H1 (cell line): ENCODE data around the gene PTPRF.

Source experiments
- CHD1 ChIP-seq: IDR thresholded peaks from 2 replicates; pipeline ENCODE4 v1.6.1; 2012; ENCODE audit warnings: low read depth, low read length, improper control_type of control experiment
- CREB1 ChIP-seq: IDR thresholded peaks from 2 replicates; pipeline ENCODE4 v1.6.1; 2012; ENCODE audit warnings: inconsistent platforms
- EZH2 ChIP-seq: fragments of 200-600 bp; sonication (generic); IDR thresholded peaks from 2 replicates; pipeline ENCODE4 v1.7.1; 2012; ENCODE audit warnings: low read depth, mild to moderate bottlenecking, moderate library complexity, low read length, inconsistent platforms; ENCODE audit not compliant: severe bottlenecking
- SAP30 ChIP-seq: fragments of 300-600 bp; sonication (generic); IDR thresholded peaks from 2 replicates; pipeline ENCODE4 v1.7.1; 2012; ENCODE audit warnings: low read length, moderate library complexity, mild to moderate bottlenecking, inconsistent platforms; ENCODE audit not compliant: insufficient read depth, insufficient replicate concordance
- TF ChIP-seq, protein P1 (sequence below), 3 experiments: IDR thresholded peaks; 1 replicate in 2 of 3; 2 replicates in 1 of 3; pipeline versions ENCODE4 v1.5.1 to v1.6.1; 2011; ENCODE audit warnings: low read length in 3 of 3, mild to moderate bottlenecking in 3 of 3, inconsistent platforms in 2 of 3, low read depth in 1 of 3, moderate library complexity in 1 of 3; ENCODE audit not compliant: insufficient read depth in 1 of 3; ENCODE audit errors: control extremely low read depth in 1 of 3

DNA sequence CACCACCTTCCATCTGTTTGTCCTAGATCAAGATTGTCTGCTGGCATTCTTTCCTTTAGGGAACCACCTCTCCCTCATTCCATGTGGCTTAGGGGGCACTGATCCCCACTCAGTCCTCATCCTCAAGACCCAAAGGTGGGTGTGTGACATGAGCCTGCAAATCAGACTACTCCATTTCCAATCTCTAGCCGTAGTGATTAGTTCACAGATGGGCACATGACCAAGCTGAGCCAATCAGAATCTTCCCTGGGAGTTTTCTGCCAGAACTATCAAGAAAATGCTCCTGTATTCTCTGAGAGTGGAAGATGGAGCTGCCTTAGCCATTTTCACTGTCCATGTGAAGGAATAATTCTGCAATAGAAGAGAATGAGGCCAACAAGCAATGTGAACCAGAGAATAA, 19.3 kb upstream of the PTPRF start:
- TF ChIP-seq EZH2 = no peak
- TF ChIP-seq CHD1 = no peak
- no peak for TF ChIP-seq CREB1
- TF ChIP-seq, protein P1, sequence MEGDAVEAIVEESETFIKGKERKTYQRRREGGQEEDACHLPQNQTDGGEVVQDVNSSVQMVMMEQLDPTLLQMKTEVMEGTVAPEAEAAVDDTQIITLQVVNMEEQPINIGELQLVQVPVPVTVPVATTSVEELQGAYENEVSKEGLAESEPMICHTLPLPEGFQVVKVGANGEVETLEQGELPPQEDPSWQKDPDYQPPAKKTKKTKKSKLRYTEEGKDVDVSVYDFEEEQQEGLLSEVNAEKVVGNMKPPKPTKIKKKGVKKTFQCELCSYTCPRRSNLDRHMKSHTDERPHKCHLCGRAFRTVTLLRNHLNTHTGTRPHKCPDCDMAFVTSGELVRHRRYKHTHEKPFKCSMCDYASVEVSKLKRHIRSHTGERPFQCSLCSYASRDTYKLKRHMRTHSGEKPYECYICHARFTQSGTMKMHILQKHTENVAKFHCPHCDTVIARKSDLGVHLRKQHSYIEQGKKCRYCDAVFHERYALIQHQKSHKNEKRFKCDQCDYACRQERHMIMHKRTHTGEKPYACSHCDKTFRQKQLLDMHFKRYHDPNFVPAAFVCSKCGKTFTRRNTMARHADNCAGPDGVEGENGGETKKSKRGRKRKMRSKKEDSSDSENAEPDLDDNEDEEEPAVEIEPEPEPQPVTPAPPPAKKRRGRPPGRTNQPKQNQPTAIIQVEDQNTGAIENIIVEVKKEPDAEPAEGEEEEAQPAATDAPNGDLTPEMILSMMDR (IDR thresholded peaks at IDR 0.05; ENCODE audit: control extremely low read depth in 1 of 3, insufficient read depth in 1 of 3, low read depth in 1 of 3, low read length in 3 of 3) = no peak
- TF ChIP-seq SAP30 = no peak
